Smooth muscle cell (in vitro differentiated cells): ENCODE measurements around the gene CLIC3. TPM values are rescaled to one million over a fixed set of nuclear protein-coding genes. Genes with fewer than 3 reads are reported as not detected.

Source experiments
- DNase-seq: peaks from one replicate; lab custom pipeline; 2025; ENCODE audit not compliant: unreplicated experiment; lab: John Stamatoyannopoulos, UW
- H2AFZ ChIP-seq: fragments of 200-600 bp; sonication (generic); 2 replicates; pipeline ENCODE4 v1.6.0; 2016; ENCODE audit warnings: antibody characterized with exemption, low read depth, mild to moderate bottlenecking
- H3F3A ChIP-seq: fragments of 200-600 bp; sonication (generic); 2 replicates; pipeline ENCODE4 v1.6.0; 2017; ENCODE audit warnings: antibody characterized with exemption, low read depth
- H3K27ac ChIP-seq: fragments of 200-600 bp; sonication (generic); 2 replicates; pipeline ENCODE4 v1.5.1; 2016; ENCODE audit warnings: low read depth, mild to moderate bottlenecking
- H3K27me3 ChIP-seq: fragments of 200-600 bp; sonication (generic); 2 replicates; pipeline ENCODE4 v1.6.1; 2016; ENCODE audit warnings: low read depth, mild to moderate bottlenecking
- H3K36me3 ChIP-seq: fragments of 200-600 bp; sonication (generic); 2 replicates; pipeline ENCODE4 v1.5.1; 2016; ENCODE audit warnings: low read depth
- H3K4me1 ChIP-seq: fragments of 200-600 bp; sonication (generic); 2 replicates; pipeline ENCODE4 v1.5.1; 2016; ENCODE audit warnings: low read depth
- H3K4me2 ChIP-seq: fragments of 200-600 bp; sonication (generic); 2 replicates; pipeline ENCODE4 v1.6.0; 2016; ENCODE audit warnings: mild to moderate bottlenecking
- H3K4me3 ChIP-seq: fragments of 200-600 bp; sonication (generic); 2 replicates; pipeline ENCODE4 v1.5.1; 2016; ENCODE audit warnings: mild to moderate bottlenecking
- H3K79me2 ChIP-seq: fragments of 200-600 bp; sonication (generic); 2 replicates; pipeline ENCODE4 v1.6.0; 2016; ENCODE audit warnings: low read depth, mild to moderate bottlenecking
- H3K9ac ChIP-seq: fragments of 200-600 bp; sonication (generic); 2 replicates; pipeline ENCODE4 v1.6.0; 2016; ENCODE audit warnings: low read depth
- H3K9me3 ChIP-seq: fragments of 200-600 bp; sonication (generic); replicated peaks from 2 replicates; pipeline ENCODE4 v1.5.1; 2016; ENCODE audit warnings: low read depth
- H4K20me1 ChIP-seq: fragments of 200-600 bp; sonication (generic); 2 replicates; pipeline ENCODE4 v1.6.0; 2016; ENCODE audit warnings: low read depth
- WGBS: methylation state at CpG from one replicate; pipeline ENCODE4 v1.1.7; 2016; ENCODE audit warnings: low lambda C conversion rate; 5-methylcytosine and 5-hydroxymethylcytosine counted together
- polyA plus RNA-seq: library from polyadenylated mRNA; unstranded; fragments of >200 nt; fragmentation: Nextera tagmentation; extraction: Ambion mirVana; gene quantifications from 2 replicates; pipeline ENCODE4 v1.2.1, GENCODE V29; 2016
- total RNA-seq: library from RNA; depleted of rRNA; stranded (reverse); fragments of >200 nt; gene quantifications from 2 replicates; pipeline ENCODE4 v1.2.3, GENCODE V29; 2014
- TF ChIP-seq, protein P1 (sequence below): fragments of 200-600 bp; sonication (generic); IDR thresholded peaks from 2 replicates; pipeline ENCODE4 v1.5.1; 2017; ENCODE audit warnings: borderline replicate concordance, mild to moderate bottlenecking, antibody characterized with exemption; ENCODE audit not compliant: insufficient read depth, poor library complexity, severe bottlenecking

The CLIC3 gene
- total and polyA plus RNA-seq, 2 experiments from 2014 or later: 36.8 to 43.9 TPM

DNA sequence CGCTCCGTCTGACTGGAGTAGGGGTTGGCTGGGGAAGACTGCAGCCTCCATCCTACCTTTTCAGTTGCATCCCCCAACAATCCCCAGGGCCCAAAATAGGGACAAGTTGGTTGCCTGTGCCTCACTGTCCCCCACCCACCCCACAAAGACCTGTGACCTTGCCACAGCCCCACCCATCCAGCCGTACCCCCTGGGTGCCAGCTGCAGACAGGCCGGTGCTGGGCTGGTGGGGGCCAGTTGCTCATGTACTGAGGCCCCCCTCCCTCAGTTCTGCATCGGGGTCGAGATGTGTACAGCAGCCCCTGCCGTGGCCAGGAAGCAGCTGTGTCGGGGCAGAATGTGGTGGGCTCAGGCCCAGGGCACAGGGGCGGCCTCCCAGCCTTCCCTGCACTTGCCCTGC lies 13.2 kb downstream of the CLIC3 start:
- DNase-seq: no peak
- no peaks in the 10 kb centered on the region for H3F3A ChIP-seq
- H2AFZ ChIP-seq: no peak overlapping the region
- peaks cover 9% of the 10 kb centered on the region for H4K20me1 ChIP-seq
- WGBS: 93% methylated on average over 9 of the region's 9 CpGs
- no peak overlapping the region for H3K27ac ChIP-seq
- H3K27me3 ChIP-seq: peaks cover 29% of the 10 kb centered on the region
- TF ChIP-seq, protein P1, sequence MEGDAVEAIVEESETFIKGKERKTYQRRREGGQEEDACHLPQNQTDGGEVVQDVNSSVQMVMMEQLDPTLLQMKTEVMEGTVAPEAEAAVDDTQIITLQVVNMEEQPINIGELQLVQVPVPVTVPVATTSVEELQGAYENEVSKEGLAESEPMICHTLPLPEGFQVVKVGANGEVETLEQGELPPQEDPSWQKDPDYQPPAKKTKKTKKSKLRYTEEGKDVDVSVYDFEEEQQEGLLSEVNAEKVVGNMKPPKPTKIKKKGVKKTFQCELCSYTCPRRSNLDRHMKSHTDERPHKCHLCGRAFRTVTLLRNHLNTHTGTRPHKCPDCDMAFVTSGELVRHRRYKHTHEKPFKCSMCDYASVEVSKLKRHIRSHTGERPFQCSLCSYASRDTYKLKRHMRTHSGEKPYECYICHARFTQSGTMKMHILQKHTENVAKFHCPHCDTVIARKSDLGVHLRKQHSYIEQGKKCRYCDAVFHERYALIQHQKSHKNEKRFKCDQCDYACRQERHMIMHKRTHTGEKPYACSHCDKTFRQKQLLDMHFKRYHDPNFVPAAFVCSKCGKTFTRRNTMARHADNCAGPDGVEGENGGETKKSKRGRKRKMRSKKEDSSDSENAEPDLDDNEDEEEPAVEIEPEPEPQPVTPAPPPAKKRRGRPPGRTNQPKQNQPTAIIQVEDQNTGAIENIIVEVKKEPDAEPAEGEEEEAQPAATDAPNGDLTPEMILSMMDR: no peak
- H3K4me2 ChIP-seq: no peak overlapping the region
- H3K9ac ChIP-seq: no peak overlapping the region
- H3K4me3 ChIP-seq: no peak overlapping the region
- no peaks in the 10 kb centered on the region for H3K9me3 ChIP-seq
- no peaks in the 10 kb centered on the region for H3K4me1 ChIP-seq
- no peaks in the 10 kb centered on the region for H3K36me3 ChIP-seq
- no peaks in the 10 kb centered on the region for H3K79me2 ChIP-seq

DNA sequence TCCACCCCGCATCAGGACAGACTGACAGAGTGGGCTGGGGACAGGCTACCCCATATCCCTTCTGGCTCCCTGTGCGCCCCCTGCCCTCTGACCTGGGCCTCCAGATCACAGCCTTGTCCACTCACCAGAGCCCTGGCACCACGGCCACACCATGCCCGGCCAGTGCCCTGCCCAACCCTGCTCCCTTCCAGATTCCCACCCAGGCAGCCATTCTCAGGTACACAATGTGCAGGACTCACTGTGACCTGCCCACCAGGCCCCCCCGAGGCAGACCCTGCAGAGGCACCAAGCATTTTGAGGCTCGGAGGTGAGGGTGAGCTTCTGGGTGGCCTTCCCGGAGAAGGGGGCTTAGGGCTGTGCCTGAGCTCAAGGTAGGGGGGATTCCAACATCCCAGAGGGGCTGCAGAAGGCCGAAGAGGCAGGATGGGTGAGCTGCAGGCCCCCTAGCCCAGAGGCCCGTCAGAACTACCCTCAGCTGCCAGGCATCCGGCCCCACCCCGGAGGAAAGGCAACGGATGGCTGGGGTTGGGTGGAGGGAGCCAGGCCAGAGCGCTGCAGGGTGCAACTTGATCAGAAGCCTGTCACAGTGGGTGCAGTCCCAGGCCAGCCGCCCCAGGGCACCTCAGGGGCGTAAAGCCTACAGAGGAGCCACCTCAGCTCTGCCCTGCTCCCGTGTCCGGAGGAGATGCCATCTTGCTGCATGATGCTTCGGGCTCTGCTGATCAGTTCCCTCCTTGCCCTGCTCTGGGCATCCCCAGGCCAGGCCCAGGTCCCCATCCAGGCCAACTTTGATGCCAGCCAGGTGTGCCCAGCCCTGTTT lies 13.9 kb downstream of the CLIC3 start, which contains the start of gene LCNL1:
LCNL1 (plus strand) TSS at position 762 of the 820 bp plus-strand sequence. CDS start 594 bp downstream, outside the sequence.
- no peak for DNase-seq
- peaks cover 9% of the 10 kb centered on the region for H4K20me1 ChIP-seq
- no peak within 1 kb of the TSS for H3K4me3 ChIP-seq
- peaks cover 29% of the 10 kb centered on the region for H3K27me3 ChIP-seq
- no peaks in the 10 kb centered on the region for H3F3A ChIP-seq
- no peak within 1 kb of the TSS for H3K9ac ChIP-seq
- H3K27ac ChIP-seq: no peak within 1 kb of the TSS
- H3K79me2 ChIP-seq: no peaks in the 10 kb centered on the region
- no peaks in the 10 kb centered on the region for H3K9me3 ChIP-seq
- H3K36me3 ChIP-seq: no peaks in the 10 kb centered on the region
- WGBS: 87% methylated on average over 18 of the region's 18 CpGs
- H2AFZ ChIP-seq: no peak within 1 kb of the TSS
- TF ChIP-seq, protein P1: no peak
- peaks cover 1% of the 10 kb centered on the region for H3K4me1 ChIP-seq
- H3K4me2 ChIP-seq: no peak within 1 kb of the TSS

DNA sequence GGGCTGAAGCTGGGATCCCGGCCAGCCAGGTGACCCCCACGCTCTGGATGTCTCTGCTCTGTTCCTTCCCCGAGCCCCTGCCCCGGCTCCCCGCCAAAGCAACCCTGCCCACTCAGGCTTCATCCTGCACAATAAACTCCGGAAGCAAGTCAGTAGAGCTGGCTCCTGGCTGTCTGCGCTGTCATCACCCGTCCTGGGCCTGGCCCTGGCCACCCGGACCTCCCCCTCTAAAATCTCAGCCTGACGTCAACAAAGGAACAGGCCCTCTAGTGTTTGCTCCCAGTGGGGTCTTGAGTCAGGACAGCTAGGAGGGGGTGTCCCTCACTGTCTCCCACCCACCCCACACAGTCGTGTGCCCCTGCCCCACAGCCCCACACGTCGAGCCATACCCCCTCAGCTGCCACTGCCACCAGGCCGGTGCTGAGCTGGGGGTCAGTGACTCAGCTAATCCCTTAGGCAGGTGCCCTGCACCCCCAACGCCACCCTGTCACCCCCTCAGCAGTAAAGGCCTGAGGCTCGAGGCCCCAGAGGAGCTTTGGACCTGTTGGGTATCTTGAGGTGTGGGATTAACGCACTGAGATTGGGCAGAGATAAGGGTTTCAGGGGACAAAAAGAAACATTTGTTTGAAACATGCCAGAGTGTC lies 14.7 kb downstream of the CLIC3 start:
- H3K4me2 ChIP-seq: no peak overlapping the region

More for the DNA sequence above, 14.7 kb downstream of the CLIC3 start:
- Histone ChIP-seq H3K27me3 (peaks cover 29% of the 10 kb centered on the region), H3K27ac (no peak overlapping the region), H3K4me1 (peaks cover 4% of the 10 kb centered on the region), H3K9me3 (no peaks in the 10 kb centered on the region), H3K79me2 (no peaks in the 10 kb centered on the region), H3K4me3 (no peak overlapping the region), H3K36me3 (no peaks in the 10 kb centered on the region), H3F3A (no peaks in the 10 kb centered on the region), H3K9ac (no peak overlapping the region), H2AFZ (no peak overlapping the region), H4K20me1 (peaks cover 9% of the 10 kb centered on the region)
- DNase-seq: no peak
- 66% methylated on average over 16 of the region's 17 CpGs for WGBS
- TF ChIP-seq, protein P1: no peak
